Measurements from ENCODE around the gene NKX2-8. TPM values are rescaled to one million over a fixed set of nuclear protein-coding genes. Genes with fewer than 3 reads are reported as not detected.
"Not testable (repeated sequence)": the region's sequence is repeated elsewhere in the genome, so short reads cannot be mapped to it uniquely, and the experiment has no call there.

NKX2-8 gene
- total RNA-seq, 2 experiments from 2014 or later: not detected

GRCh38 chr14:36580856-36581831, 1.3 kb downstream of the NKX2-8 start:
- CTCF ChIA-PET: no interaction called here
- POLR2A ChIA-PET: no interaction called here

- ChIA-PET POLR2A (no interaction called here), CTCF (no interaction called here)
Measured at GRCh38 chr14:36580141-36580855, 2.1 kb downstream of the NKX2-8 start.

- CTCF ChIA-PET: no interaction called here
- POLR2A ChIA-PET: no interaction called here
Measured at GRCh38 chr14:36579573-36580140, 2.8 kb downstream of the NKX2-8 start.

GRCh38 chr14:36579001-36579555, 3.3 kb downstream of the NKX2-8 start:
- ChIA-PET CTCF (no interaction called here), POLR2A (no interaction called here)

- POLR2A ChIA-PET: no interaction called here
- CTCF ChIA-PET: no interaction called here
Measured at GRCh38 chr14:36570065-36570464, 12.3 kb downstream of the NKX2-8 start.

GRCh38 chr14:36556811-36557433, 25.5 kb downstream of the NKX2-8 start:
- CTCF ChIA-PET: no interaction called here

GRCh38 chr14:36555998-36556743, 26.2 kb downstream of the NKX2-8 start:
- ChIA-PET CTCF (interaction anchor here (1.2 kb wide), 1 partner anchor 49 kb away, joined by 5 read pairs; no protein-coding TSS in a partner anchor), POLR2A (no interaction called here)

More at GRCh38 chr14:36556811-36557433, 25.5 kb downstream of the NKX2-8 start:
- POLR2A ChIA-PET: no interaction called here

- ChIA-PET CTCF (interaction anchor here (0.7 to 1.5 kb wide), 8 partner anchors 9 to 1289 kb away, joined by 3 to 5 read pairs (median 4); no protein-coding TSS in a partner anchor), POLR2A (no interaction called here)
Measured at GRCh38 chr14:36553656-36554260, 28.7 kb downstream of the NKX2-8 start.

GRCh38 chr14:36550899-36551298, 31.5 kb downstream of the NKX2-8 start:
- CTCF ChIA-PET: no interaction called here
- POLR2A ChIA-PET: no interaction called here

GRCh38 chr14:36544280-36544679, 38.1 kb downstream of the NKX2-8 start:
- CTCF ChIA-PET, POLR2A ChIA-PET: not testable (repeated sequence)

GRCh38 chr14:36538051-36538450, 44.4 kb downstream of the NKX2-8 start:
- CTCF ChIA-PET: no interaction called here
- POLR2A ChIA-PET: no interaction called here

Other genes starting within 250 kb of the NKX2-8 start
- gene NKX2-1, start 62.4 kb downstream of the NKX2-8 start, total RNA-seq: not detected
- gene PAX9, start 79.2 kb upstream of the NKX2-8 start, total RNA-seq: not detected

Measured in activated CD8-positive, alpha-beta memory T cell treated with anti-CD3 and anti-CD28 coated beads for 36 hours (primary cell).